GM23338 (cell line): ENCODE measurements around the gene HSD11B2. TPM values are rescaled to one million over a fixed set of nuclear protein-coding genes. Genes with fewer than 3 reads are reported as not detected.

Experiments used
- ATAC-seq: fragments of 200-7000 bp; cut with Tn5 transposase; 3 replicates; pipeline ENCODE4 v1.9.1; 2020
- DNase-seq: peaks from one replicate; pipeline ENCODE4 v3.0.0-alpha.2; 2015; ENCODE audit warnings: low spot score
- H2AFZ ChIP-seq: fragments of 200-600 bp; sonication (generic); 2 replicates; pipeline ENCODE4 v1.8.0; 2016; ENCODE audit warnings: antibody characterized with exemption, mild to moderate bottlenecking, moderate library complexity
- H3F3A ChIP-seq: fragments of 200-600 bp; sonication (generic); replicated peaks from 2 replicates; pipeline ENCODE4 v1.8.0; 2017; ENCODE audit warnings: antibody characterized with exemption, mixed run types, low read depth
- H3K27ac ChIP-seq: fragments of 200-600 bp; sonication (generic); 2 replicates; pipeline ENCODE4 v1.6.1; 2016; ENCODE audit warnings: low read depth
- H3K27me3 ChIP-seq: fragments of 200-600 bp; sonication (generic); 2 replicates; pipeline ENCODE4 v1.8.0; 2016; ENCODE audit warnings: mild to moderate bottlenecking, mixed run types, moderate library complexity; ENCODE audit not compliant: insufficient read depth
- H3K36me3 ChIP-seq: fragments of 200-600 bp; sonication (generic); 2 replicates; pipeline ENCODE4 v1.8.0; 2016; ENCODE audit warnings: mild to moderate bottlenecking; ENCODE audit not compliant: insufficient read depth
- H3K4me1 ChIP-seq: fragments of 200-600 bp; sonication (generic); 2 replicates; pipeline ENCODE4 v1.8.0; 2016; ENCODE audit warnings: mild to moderate bottlenecking, moderate library complexity; ENCODE audit not compliant: insufficient read depth
- H3K4me2 ChIP-seq: fragments of 200-600 bp; sonication (generic); 2 replicates; pipeline ENCODE4 v1.7.1; 2017; ENCODE audit warnings: mixed run types
- H3K4me3 ChIP-seq: fragments of 200-600 bp; sonication (generic); 2 replicates; pipeline ENCODE4 v1.6.1; 2016; ENCODE audit warnings: mixed run types
- H3K79me2 ChIP-seq: fragments of 200-600 bp; sonication (generic); replicated peaks from 2 replicates; pipeline ENCODE4 v1.8.0; 2017; ENCODE audit warnings: mild to moderate bottlenecking; ENCODE audit not compliant: insufficient read depth
- H3K9me2 ChIP-seq: fragments of 200-600 bp; sonication (generic); 2 replicates; pipeline ENCODE4 v1.8.0; 2017; ENCODE audit not compliant: insufficient read depth
- H4K20me1 ChIP-seq: fragments of 200-600 bp; sonication (generic); replicated peaks from 2 replicates; pipeline ENCODE4 v1.8.0; 2017; ENCODE audit warnings: mild to moderate bottlenecking; ENCODE audit not compliant: insufficient read depth
- H3K27ac Mint-ChIP-seq: 2 replicates; pipeline ENCODE4 v1.8.0; 2020; ENCODE audit warnings: inconsistent platforms, mild to moderate bottlenecking, moderate library complexity, mixed read lengths
- H3K27me3 Mint-ChIP-seq: 3 replicates; pipeline ENCODE4 v1.8.0; 2022; ENCODE audit warnings: low read depth, mild to moderate bottlenecking, moderate library complexity, mixed read lengths, inconsistent platforms; ENCODE audit not compliant: insufficient read depth, poor library complexity
- H3K36me3 Mint-ChIP-seq: 3 replicates; pipeline ENCODE4 v1.8.0; 2021; ENCODE audit warnings: low read depth, mild to moderate bottlenecking, inconsistent platforms, moderate library complexity, mixed read lengths
- H3K4me1 Mint-ChIP-seq: 3 replicates; pipeline ENCODE4 v1.8.0; 2020; ENCODE audit warnings: mild to moderate bottlenecking, inconsistent platforms, mixed read lengths
- H3K4me3 Mint-ChIP-seq: 3 replicates; pipeline ENCODE4 v1.8.0; 2021; ENCODE audit warnings: moderate library complexity, mild to moderate bottlenecking, inconsistent platforms, mixed read lengths
- H3K9me3 Mint-ChIP-seq: 3 replicates; pipeline ENCODE4 v1.8.0; 2020; ENCODE audit warnings: moderate library complexity, mild to moderate bottlenecking, inconsistent platforms, mixed read lengths
- CREB1 ChIP-seq: fragments of 250-450 bp; sonication (Bioruptor Pico); IDR thresholded peaks from 2 replicates; pipeline ENCODE4 v1.5.0; 2020; ENCODE audit warnings: low read depth, mild to moderate bottlenecking, moderate library complexity
- EZH2 ChIP-seq: fragments of 200-600 bp; sonication (generic); IDR thresholded peaks from one replicate; pipeline ENCODE4 v1.8.0; 2017; ENCODE audit warnings: antibody characterized with exemption, mild to moderate bottlenecking, low read depth; ENCODE audit not compliant: unreplicated experiment
- EZH2phosphoT487 ChIP-seq: fragments of 200-600 bp; sonication (generic); IDR thresholded peaks from one replicate; pipeline ENCODE4 v1.8.1; 2018; ENCODE audit warnings: antibody characterized with exemption; ENCODE audit not compliant: unreplicated experiment
- JUNB ChIP-seq: IDR thresholded peaks from one replicate; pipeline ENCODE4 v1.6.1; 2016; ENCODE audit warnings: antibody characterized with exemption; ENCODE audit not compliant: unreplicated experiment
- NANOG ChIP-seq: IDR thresholded peaks from 2 replicates; pipeline ENCODE4 v1.6.1; 2016; ENCODE audit warnings: antibody characterized with exemption, borderline replicate concordance
- POLR2AphosphoS5 ChIP-seq: IDR thresholded peaks from 2 replicates; pipeline ENCODE4 v1.6.1; 2016; ENCODE audit warnings: antibody characterized with exemption, low read depth
- STAT1 ChIP-seq: IDR thresholded peaks from one replicate; pipeline ENCODE4 v1.6.1; 2016; ENCODE audit warnings: antibody characterized with exemption; ENCODE audit not compliant: unreplicated experiment
- ZNF114 ChIP-seq: fragments of 250-450 bp; sonication (Bioruptor Pico); IDR thresholded peaks from 2 replicates; pipeline ENCODE4 v1.5.0; 2020; ENCODE audit warnings: mild to moderate bottlenecking, moderate library complexity
- ZNF331 ChIP-seq: fragments of 250-450 bp; sonication (Bioruptor Pico); IDR thresholded peaks from 2 replicates; pipeline ENCODE4 v1.5.0; 2020; ENCODE audit warnings: low read depth, mild to moderate bottlenecking, moderate library complexity
- polyA plus RNA-seq: library from polyadenylated mRNA; unstranded; fragments of >200 nt; fragmentation: Nextera tagmentation; extraction: Ambion mirVana; gene quantifications from 2 replicates; pipeline ENCODE4 v1.2.1, GENCODE V29; 2016
- total RNA-seq: library from RNA; depleted of rRNA; stranded (reverse); fragments of >200 nt; shearing (Covaris generic); gene quantifications from 2 replicates; pipeline ENCODE4 v1.2.3, GENCODE V29; 2014
- TF ChIP-seq, protein P1 (sequence below): IDR thresholded peaks from 2 replicates; pipeline ENCODE4 v1.6.1; 2016; ENCODE audit warnings: antibody characterized with exemption
- TF ChIP-seq, protein P2 (sequence below), 2 experiments: fragments of 200-600 bp in 1 of 2; sonication (generic) in 1 of 2; conservative IDR thresholded peaks; 2 replicates each; pipeline versions ENCODE4 v1.5.1 to v1.6.1; 2016 to 2017; ENCODE audit warnings: antibody characterized with exemption in 2 of 2, low read depth in 2 of 2, mild to moderate bottlenecking in 2 of 2, moderate library complexity in 1 of 2
- TF ChIP-seq, protein P3 (sequence below): fragments of 250-450 bp; sonication (Bioruptor Pico); IDR thresholded peaks from 2 replicates; pipeline ENCODE4 v1.5.0; 2020; ENCODE audit warnings: mild to moderate bottlenecking, moderate library complexity
- TF ChIP-seq, protein P4 (sequence below): IDR thresholded peaks from one replicate; pipeline ENCODE4 v1.6.1; 2018; ENCODE audit warnings: antibody characterized with exemption; ENCODE audit not compliant: unreplicated experiment

Gene HSD11B2
- total and polyA plus RNA-seq, 2 experiments from 2014 or later, result 14.8 to 23.0 TPM

DNA sequence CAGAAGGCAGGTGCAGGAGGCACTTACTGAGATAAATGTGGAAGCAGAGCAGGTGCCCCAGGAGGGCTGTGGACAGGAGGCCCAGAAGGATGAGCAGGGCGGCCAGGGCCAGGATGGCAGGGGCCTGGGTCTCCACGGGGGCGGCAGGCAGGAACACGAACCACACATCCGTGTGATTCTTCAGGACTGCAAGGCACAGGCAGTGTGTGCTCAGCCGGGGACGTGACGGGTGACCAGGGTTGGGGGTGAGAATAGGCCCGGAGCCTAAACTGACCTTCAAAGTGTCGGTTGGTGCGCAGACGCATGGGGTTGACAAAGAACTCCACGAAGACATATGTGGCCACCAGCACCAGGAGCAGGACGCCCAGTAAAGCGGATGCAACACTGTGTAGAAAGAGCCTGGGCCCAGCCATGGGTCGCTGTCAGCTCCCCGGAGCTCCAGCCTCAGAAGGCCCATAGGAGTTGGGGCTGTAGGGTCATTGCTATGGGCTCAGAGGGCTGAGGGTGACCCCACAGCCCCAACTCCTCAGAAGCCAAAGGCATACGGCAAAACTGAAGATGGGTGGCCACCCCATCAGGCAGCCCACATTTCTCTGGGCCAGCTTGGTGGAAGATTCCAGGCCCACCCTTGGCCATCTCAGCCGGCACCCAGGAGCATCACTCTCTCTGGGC lies 32.2 kb upstream of the HSD11B2 start:
- Histone ChIP-seq H3K9me2 (no peaks in the 10 kb centered on the region), H4K20me1 (no peaks in the 10 kb centered on the region), H3K4me2 (peak overlapping the region; percentile 74; the same call in 1 of the 2 replicates), H2AFZ (no peak overlapping the region), H3K27me3 (peaks cover 27% of the 10 kb centered on the region), H3K27ac (no peak overlapping the region), H3K36me3 (no peaks in the 10 kb centered on the region), H3K4me1 (peaks cover 25% of the 10 kb centered on the region), H3K79me2 (no peaks in the 10 kb centered on the region), H3F3A (0 out of 2 replicates have a peak, but pooled peaks cover 10% of the 10 kb centered on the region), H3K4me3 (no peak overlapping the region)
- Mint-ChIP-seq H3K27me3 (peaks cover 36% of the 10 kb centered on the region), H3K4me1 (peaks cover 21% of the 10 kb centered on the region), H3K36me3 (no peaks in the 10 kb centered on the region; the same call in 2 of the 3 replicates), H3K27ac (no peak overlapping the region), H3K4me3 (no peak overlapping the region), H3K9me3 (no peaks in the 10 kb centered on the region)
- DNase-seq (no peak), ATAC-seq (no peak)
- TF ChIP-seq EZH2phosphoT487, result no peak
- TF ChIP-seq NANOG, result no peak
- TF ChIP-seq, protein P1, sequence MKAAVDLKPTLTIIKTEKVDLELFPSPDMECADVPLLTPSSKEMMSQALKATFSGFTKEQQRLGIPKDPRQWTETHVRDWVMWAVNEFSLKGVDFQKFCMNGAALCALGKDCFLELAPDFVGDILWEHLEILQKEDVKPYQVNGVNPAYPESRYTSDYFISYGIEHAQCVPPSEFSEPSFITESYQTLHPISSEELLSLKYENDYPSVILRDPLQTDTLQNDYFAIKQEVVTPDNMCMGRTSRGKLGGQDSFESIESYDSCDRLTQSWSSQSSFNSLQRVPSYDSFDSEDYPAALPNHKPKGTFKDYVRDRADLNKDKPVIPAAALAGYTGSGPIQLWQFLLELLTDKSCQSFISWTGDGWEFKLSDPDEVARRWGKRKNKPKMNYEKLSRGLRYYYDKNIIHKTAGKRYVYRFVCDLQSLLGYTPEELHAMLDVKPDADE, result no peak
- no peak for TF ChIP-seq JUNB
- TF ChIP-seq ZNF114 (CRISPR knock-in tag), result no peak
- TF ChIP-seq STAT1, result no peak
- TF ChIP-seq, protein P2, sequence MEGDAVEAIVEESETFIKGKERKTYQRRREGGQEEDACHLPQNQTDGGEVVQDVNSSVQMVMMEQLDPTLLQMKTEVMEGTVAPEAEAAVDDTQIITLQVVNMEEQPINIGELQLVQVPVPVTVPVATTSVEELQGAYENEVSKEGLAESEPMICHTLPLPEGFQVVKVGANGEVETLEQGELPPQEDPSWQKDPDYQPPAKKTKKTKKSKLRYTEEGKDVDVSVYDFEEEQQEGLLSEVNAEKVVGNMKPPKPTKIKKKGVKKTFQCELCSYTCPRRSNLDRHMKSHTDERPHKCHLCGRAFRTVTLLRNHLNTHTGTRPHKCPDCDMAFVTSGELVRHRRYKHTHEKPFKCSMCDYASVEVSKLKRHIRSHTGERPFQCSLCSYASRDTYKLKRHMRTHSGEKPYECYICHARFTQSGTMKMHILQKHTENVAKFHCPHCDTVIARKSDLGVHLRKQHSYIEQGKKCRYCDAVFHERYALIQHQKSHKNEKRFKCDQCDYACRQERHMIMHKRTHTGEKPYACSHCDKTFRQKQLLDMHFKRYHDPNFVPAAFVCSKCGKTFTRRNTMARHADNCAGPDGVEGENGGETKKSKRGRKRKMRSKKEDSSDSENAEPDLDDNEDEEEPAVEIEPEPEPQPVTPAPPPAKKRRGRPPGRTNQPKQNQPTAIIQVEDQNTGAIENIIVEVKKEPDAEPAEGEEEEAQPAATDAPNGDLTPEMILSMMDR (conservative IDR thresholded peaks at IDR 0.05; ENCODE audit: low read depth in 2 of 2), result no peak
- no peak for TF ChIP-seq ZNF331 (CRISPR knock-in tag)
- TF ChIP-seq, protein P3, sequence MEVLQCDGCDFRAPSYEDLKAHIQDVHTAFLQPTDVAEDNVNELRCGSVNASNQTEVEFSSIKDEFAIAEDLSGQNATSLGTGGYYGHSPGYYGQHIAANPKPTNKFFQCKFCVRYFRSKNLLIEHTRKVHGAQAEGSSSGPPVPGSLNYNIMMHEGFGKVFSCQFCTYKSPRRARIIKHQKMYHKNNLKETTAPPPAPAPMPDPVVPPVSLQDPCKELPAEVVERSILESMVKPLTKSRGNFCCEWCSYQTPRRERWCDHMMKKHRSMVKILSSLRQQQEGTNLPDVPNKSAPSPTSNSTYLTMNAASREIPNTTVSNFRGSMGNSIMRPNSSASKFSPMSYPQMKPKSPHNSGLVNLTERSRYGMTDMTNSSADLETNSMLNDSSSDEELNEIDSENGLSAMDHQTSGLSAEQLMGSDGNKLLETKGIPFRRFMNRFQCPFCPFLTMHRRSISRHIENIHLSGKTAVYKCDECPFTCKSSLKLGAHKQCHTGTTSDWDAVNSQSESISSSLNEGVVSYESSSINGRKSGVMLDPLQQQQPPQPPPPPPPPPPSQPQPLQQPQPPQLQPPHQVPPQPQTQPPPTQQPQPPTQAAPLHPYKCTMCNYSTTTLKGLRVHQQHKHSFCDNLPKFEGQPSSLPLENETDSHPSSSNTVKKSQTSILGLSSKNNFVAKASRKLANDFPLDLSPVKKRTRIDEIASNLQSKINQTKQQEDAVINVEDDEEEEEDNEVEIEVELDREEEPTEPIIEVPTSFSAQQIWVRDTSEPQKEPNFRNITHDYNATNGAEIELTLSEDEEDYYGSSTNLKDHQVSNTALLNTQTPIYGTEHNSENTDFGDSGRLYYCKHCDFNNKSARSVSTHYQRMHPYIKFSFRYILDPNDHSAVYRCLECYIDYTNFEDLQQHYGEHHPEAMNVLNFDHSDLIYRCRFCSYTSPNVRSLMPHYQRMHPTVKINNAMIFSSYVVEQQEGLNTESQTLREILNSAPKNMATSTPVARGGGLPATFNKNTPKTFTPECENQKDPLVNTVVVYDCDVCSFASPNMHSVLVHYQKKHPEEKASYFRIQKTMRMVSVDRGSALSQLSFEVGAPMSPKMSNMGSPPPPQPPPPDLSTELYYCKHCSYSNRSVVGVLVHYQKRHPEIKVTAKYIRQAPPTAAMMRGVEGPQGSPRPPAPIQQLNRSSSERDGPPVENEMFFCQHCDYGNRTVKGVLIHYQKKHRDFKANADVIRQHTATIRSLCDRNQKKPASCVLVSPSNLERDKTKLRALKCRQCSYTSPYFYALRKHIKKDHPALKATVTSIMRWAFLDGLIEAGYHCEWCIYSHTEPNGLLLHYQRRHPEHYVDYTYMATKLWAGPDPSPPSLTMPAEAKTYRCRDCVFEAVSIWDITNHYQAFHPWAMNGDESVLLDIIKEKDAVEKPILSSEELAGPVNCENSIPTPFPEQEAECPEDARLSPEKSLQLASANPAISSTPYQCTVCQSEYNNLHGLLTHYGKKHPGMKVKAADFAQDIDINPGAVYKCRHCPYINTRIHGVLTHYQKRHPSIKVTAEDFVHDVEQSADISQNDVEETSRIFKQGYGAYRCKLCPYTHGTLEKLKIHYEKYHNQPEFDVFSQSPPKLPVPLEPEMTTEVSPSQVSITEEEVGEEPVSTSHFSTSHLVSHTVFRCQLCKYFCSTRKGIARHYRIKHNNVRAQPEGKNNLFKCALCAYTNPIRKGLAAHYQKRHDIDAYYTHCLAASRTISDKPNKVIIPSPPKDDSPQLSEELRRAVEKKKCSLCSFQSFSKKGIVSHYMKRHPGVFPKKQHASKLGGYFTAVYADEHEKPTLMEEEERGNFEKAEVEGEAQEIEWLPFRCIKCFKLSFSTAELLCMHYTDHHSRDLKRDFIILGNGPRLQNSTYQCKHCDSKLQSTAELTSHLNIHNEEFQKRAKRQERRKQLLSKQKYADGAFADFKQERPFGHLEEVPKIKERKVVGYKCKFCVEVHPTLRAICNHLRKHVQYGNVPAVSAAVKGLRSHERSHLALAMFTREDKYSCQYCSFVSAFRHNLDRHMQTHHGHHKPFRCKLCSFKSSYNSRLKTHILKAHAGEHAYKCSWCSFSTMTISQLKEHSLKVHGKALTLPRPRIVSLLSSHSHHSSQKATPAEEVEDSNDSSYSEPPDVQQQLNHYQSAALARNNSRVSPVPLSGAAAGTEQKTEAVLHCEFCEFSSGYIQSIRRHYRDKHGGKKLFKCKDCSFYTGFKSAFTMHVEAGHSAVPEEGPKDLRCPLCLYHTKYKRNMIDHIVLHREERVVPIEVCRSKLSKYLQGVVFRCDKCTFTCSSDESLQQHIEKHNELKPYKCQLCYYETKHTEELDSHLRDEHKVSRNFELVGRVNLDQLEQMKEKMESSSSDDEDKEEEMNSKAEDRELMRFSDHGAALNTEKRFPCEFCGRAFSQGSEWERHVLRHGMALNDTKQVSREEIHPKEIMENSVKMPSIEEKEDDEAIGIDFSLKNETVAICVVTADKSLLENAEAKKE (CRISPR knock-in tag), result no peak
- TF ChIP-seq POLR2AphosphoS5, result no peak
- no peak for TF ChIP-seq CREB1
- TF ChIP-seq, protein P4, sequence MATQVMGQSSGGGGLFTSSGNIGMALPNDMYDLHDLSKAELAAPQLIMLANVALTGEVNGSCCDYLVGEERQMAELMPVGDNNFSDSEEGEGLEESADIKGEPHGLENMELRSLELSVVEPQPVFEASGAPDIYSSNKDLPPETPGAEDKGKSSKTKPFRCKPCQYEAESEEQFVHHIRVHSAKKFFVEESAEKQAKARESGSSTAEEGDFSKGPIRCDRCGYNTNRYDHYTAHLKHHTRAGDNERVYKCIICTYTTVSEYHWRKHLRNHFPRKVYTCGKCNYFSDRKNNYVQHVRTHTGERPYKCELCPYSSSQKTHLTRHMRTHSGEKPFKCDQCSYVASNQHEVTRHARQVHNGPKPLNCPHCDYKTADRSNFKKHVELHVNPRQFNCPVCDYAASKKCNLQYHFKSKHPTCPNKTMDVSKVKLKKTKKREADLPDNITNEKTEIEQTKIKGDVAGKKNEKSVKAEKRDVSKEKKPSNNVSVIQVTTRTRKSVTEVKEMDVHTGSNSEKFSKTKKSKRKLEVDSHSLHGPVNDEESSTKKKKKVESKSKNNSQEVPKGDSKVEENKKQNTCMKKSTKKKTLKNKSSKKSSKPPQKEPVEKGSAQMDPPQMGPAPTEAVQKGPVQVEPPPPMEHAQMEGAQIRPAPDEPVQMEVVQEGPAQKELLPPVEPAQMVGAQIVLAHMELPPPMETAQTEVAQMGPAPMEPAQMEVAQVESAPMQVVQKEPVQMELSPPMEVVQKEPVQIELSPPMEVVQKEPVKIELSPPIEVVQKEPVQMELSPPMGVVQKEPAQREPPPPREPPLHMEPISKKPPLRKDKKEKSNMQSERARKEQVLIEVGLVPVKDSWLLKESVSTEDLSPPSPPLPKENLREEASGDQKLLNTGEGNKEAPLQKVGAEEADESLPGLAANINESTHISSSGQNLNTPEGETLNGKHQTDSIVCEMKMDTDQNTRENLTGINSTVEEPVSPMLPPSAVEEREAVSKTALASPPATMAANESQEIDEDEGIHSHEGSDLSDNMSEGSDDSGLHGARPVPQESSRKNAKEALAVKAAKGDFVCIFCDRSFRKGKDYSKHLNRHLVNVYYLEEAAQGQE, result no peak
- no peak for TF ChIP-seq EZH2
